ENCODE data around the gene CDH9.

Gene CDH9

GRCh38 chr5:26847041-26847736 is 191.2 kb downstream of the CDH9 start:
- TF ChIP-seq, protein P1, sequence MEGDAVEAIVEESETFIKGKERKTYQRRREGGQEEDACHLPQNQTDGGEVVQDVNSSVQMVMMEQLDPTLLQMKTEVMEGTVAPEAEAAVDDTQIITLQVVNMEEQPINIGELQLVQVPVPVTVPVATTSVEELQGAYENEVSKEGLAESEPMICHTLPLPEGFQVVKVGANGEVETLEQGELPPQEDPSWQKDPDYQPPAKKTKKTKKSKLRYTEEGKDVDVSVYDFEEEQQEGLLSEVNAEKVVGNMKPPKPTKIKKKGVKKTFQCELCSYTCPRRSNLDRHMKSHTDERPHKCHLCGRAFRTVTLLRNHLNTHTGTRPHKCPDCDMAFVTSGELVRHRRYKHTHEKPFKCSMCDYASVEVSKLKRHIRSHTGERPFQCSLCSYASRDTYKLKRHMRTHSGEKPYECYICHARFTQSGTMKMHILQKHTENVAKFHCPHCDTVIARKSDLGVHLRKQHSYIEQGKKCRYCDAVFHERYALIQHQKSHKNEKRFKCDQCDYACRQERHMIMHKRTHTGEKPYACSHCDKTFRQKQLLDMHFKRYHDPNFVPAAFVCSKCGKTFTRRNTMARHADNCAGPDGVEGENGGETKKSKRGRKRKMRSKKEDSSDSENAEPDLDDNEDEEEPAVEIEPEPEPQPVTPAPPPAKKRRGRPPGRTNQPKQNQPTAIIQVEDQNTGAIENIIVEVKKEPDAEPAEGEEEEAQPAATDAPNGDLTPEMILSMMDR (IDR thresholded peaks at IDR 0.05; ENCODE audit: low read depth, low read length) = no peak
- H3K4me3 ChIP-seq (ENCODE audit: low read depth, low read length) = no peak overlapping the region

- H3K4me3 ChIP-seq (ENCODE audit: low read depth, low read length) = no peak overlapping the region
- TF ChIP-seq, protein P1 (IDR thresholded peaks at IDR 0.05; ENCODE audit: low read depth, low read length) = no peak
These were observed 194.7 kb downstream of the CDH9 start for GRCh38 chr5:26843677-26844076.

- TF ChIP-seq, protein P1 (IDR thresholded peaks at IDR 0.05; ENCODE audit: low read depth, low read length) = no peak
These were observed 204.8 kb downstream of the CDH9 start for GRCh38 chr5:26833596-26833995.

More at GRCh38 chr5:26833596-26833995, 204.8 kb downstream of the CDH9 start:
- no peak overlapping the region for H3K4me3 ChIP-seq (ENCODE audit: low read depth, low read length)

All from WI38 (cell line).